BLaER1 treated with 17β-estradiol and CSF1 and Interleukin-3, amounts not matched to agents 10 nM and 100 nM (cell line): Measurements from ENCODE around the gene SELPLG.
"Not testable (repeated sequence)": the region's sequence is repeated elsewhere in the genome, so short reads cannot be mapped to it uniquely, and the experiment has no call there.

ENCODE experiments used
- H3K27ac ChIP-seq, 11 experiments: shearing (Covaris generic); formaldehyde crosslinking; 2 replicates each; pipeline ENCODE4 v1.8.1; 2022
- H3K27me3 ChIP-seq, 11 experiments: shearing (Covaris generic); formaldehyde crosslinking; 2 replicates each; pipeline ENCODE4 v1.8.1; 2022
- H3K36me3 ChIP-seq, 11 experiments: shearing (Covaris generic); formaldehyde crosslinking; 2 replicates each; pipeline ENCODE4 v1.8.1; 2022
- H3K4me1 ChIP-seq, 10 experiments: shearing (Covaris generic); formaldehyde crosslinking; 2 replicates each; pipeline ENCODE4 v1.8.1; 2022
- H3K4me2 ChIP-seq, 11 experiments: shearing (Covaris generic); formaldehyde crosslinking; 2 replicates each; pipeline ENCODE4 v1.8.1; 2022
- H3K4me3 ChIP-seq, 10 experiments: shearing (Covaris generic); formaldehyde crosslinking; 2 replicates each; pipeline ENCODE4 v1.8.1; 2022
- H3K9ac ChIP-seq, 11 experiments: shearing (Covaris generic); formaldehyde crosslinking; 2 replicates each; pipeline ENCODE4 v1.8.1; 2022
- H3K9me3 ChIP-seq, 11 experiments: shearing (Covaris generic); formaldehyde crosslinking; replicated peaks in 1 of 11; 2 replicates each; pipeline ENCODE4 v1.8.1; 2022
- H4K20me1 ChIP-seq, 11 experiments: shearing (Covaris generic); formaldehyde crosslinking; 2 replicates each; pipeline ENCODE4 v1.8.1; 2022
- Cebpa-rat ChIP-seq, 11 experiments: shearing (Covaris generic); IDR thresholded peaks; 2 replicates each; pipeline ENCODE4 v1.8.1; 2022

Gene SELPLG

GRCh38 chr12:108622421-108622820, 11.3 kb downstream of the SELPLG start:
- Histone ChIP-seq H3K4me3 (peak overlapping the region in 1 of 10 experiments; percentile 13; a peak in 1 of 20 replicates), H3K27me3 (no peaks in the 10 kb centered on the region), H3K9ac (peak overlapping the region in 4 of 11 experiments; percentile 36 to 55 (median 46); a peak in 6 of 22 replicates), H3K4me2 (peak overlapping the region; percentile 54 to 80 (median 69)), H3K36me3 (peaks cover 0 to 28% (median 0%) of the 10 kb centered on the region in 11 experiments; a peak in 10 of 22 replicates), H3K4me1 (peaks cover 25 to 73% (median 39%) of the 10 kb centered on the region in 10 experiments), H3K27ac (peak overlapping the region in 10 of 11 experiments; percentile 12 to 76 (median 56); a peak in 17 of 22 replicates), H3K9me3 (peaks cover 0 to 13% (median 0%) of the 10 kb centered on the region in 11 experiments; a peak in 8 of 22 replicates), H4K20me1 (no peaks in the 10 kb centered on the region)
- TF ChIP-seq Cebpa-rat (IDR thresholded peaks at IDR 0.05) = no peak

GRCh38 chr12:108621161-108621560, 12.5 kb downstream of the SELPLG start:
- Histone ChIP-seq H3K36me3 (peaks cover 0 to 25% (median 0%) of the 10 kb centered on the region in 11 experiments; a peak in 10 of 22 replicates), H3K27ac (peak overlapping the region in 2 of 11 experiments; percentile 75 to 76; a peak in 3 of 22 replicates), H3K4me2 (peak overlapping the region in 3 of 11 experiments; percentile 65 to 80 (median 69); a peak in 6 of 22 replicates), H3K9me3 (peaks cover 2 to 17% (median 3%) of the 10 kb centered on the region in 11 experiments), H3K4me1 (peaks cover 37 to 73% (median 45%) of the 10 kb centered on the region in 10 experiments), H3K4me3 (no peak overlapping the region), H3K9ac (0 out of 22 replicates have a peak overlapping the region, but pooled peaks of 2 of the 11 experiments have one; percentile 3 to 49), H4K20me1 (no peaks in the 10 kb centered on the region), H3K27me3 (no peaks in the 10 kb centered on the region)
- TF ChIP-seq Cebpa-rat (IDR thresholded peaks at IDR 0.05) = no peak

GRCh38 chr12:108620236-108620879, 13.3 kb downstream of the SELPLG start:
- peak in 3 of 11 experiments; percentile 19 to 25 (median 24); a peak in 1 of 22 replicates for TF ChIP-seq Cebpa-rat (IDR thresholded peaks at IDR 0.05)
- H3K4me3 ChIP-seq = no peak overlapping the region
- peaks cover 0 to 25% (median 0%) of the 10 kb centered on the region in 11 experiments; a peak in 10 of 22 replicates for H3K36me3 ChIP-seq
- no peaks in the 10 kb centered on the region for H4K20me1 ChIP-seq
- peaks cover 38 to 75% (median 48%) of the 10 kb centered on the region in 10 experiments for H3K4me1 ChIP-seq
- H3K27ac ChIP-seq = peak overlapping the region in 3 of 11 experiments; percentile 20 to 75 (median 49); a peak in 5 of 22 replicates
- H3K9ac ChIP-seq = no peak overlapping the region
- H3K4me2 ChIP-seq = peak overlapping the region in 3 of 11 experiments; percentile 65 to 80 (median 69); a peak in 5 of 22 replicates
- peaks cover 9 to 25% (median 11%) of the 10 kb centered on the region in 11 experiments for H3K9me3 ChIP-seq
- H3K27me3 ChIP-seq = no peaks in the 10 kb centered on the region

- peaks cover 0 to 25% (median 0%) of the 10 kb centered on the region in 11 experiments; a peak in 10 of 22 replicates for H3K36me3 ChIP-seq
- H3K4me1 ChIP-seq = peaks cover 39 to 78% (median 50%) of the 10 kb centered on the region in 10 experiments
- peaks cover 9 to 28% (median 14%) of the 10 kb centered on the region in 11 experiments for H3K9me3 ChIP-seq
- no peak overlapping the region for H3K4me3 ChIP-seq
- no peak for TF ChIP-seq Cebpa-rat (IDR thresholded peaks at IDR 0.05)
- peak overlapping the region in 3 of 11 experiments; percentile 65 to 80 (median 69); a peak in 1 of 22 replicates for H3K4me2 ChIP-seq
- H3K27me3 ChIP-seq = no peaks in the 10 kb centered on the region
- no peaks in the 10 kb centered on the region for H4K20me1 ChIP-seq
- peak overlapping the region in 1 of 11 experiments; percentile 75; a peak in 1 of 22 replicates for H3K27ac ChIP-seq
- H3K9ac ChIP-seq = peak overlapping the region in 1 of 11 experiments; percentile 2; a peak in 1 of 22 replicates
These were observed 14.1 kb downstream of the SELPLG start for GRCh38 chr12:108619369-108620160.

GRCh38 chr12:108618953-108619274, 14.8 kb downstream of the SELPLG start:
- H3K27me3 ChIP-seq = not testable (repeated sequence)
- peak overlapping the region in 3 of 11 experiments; percentile 2 to 64 (median 18); a peak in 3 of 22 replicates for H3K9ac ChIP-seq

GRCh38 chr12:108618079-108618952, 15.4 kb downstream of the SELPLG start:
- no peaks in the 10 kb centered on the region for H3K27me3 ChIP-seq
- H4K20me1 ChIP-seq = no peaks in the 10 kb centered on the region
- peak overlapping the region in 5 of 11 experiments; percentile 2 to 64 (median 15); a peak in 6 of 22 replicates for H3K9ac ChIP-seq
- H3K36me3 ChIP-seq = peaks cover 0 to 16% (median 0%) of the 10 kb centered on the region in 11 experiments; a peak in 10 of 22 replicates
- peak overlapping the region in 10 of 11 experiments; percentile 58 to 87 (median 80); a peak in 18 of 22 replicates for H3K4me2 ChIP-seq
- no peak for TF ChIP-seq Cebpa-rat (IDR thresholded peaks at IDR 0.05)
- H3K4me1 ChIP-seq = peaks cover 41 to 90% (median 57%) of the 10 kb centered on the region in 10 experiments
- peaks cover 9 to 21% (median 14%) of the 10 kb centered on the region in 11 experiments for H3K9me3 ChIP-seq
- peak overlapping the region in 6 of 11 experiments; percentile 19 to 81 (median 76); a peak in 5 of 22 replicates for H3K27ac ChIP-seq
- no peak overlapping the region for H3K4me3 ChIP-seq

More at GRCh38 chr12:108618953-108619274, 14.8 kb downstream of the SELPLG start:
- H3K9me3 ChIP-seq = peaks cover 9 to 27% (median 14%) of the 10 kb centered on the region in 11 experiments
- peaks cover 39 to 84% (median 51%) of the 10 kb centered on the region in 10 experiments for H3K4me1 ChIP-seq
- not testable (repeated sequence) for H4K20me1 ChIP-seq, H3K4me3 ChIP-seq
- peak overlapping the region in 3 of 11 experiments; percentile 64 to 87 (median 81); a peak in 3 of 22 replicates for H3K4me2 ChIP-seq
- peaks cover 0 to 22% (median 0%) of the 10 kb centered on the region in 11 experiments; a peak in 10 of 22 replicates for H3K36me3 ChIP-seq
- H3K27ac ChIP-seq = peak overlapping the region in 1 of 11 experiments; percentile 81; a peak in 1 of 22 replicates

- Histone ChIP-seq H3K4me2 (peak overlapping the region; percentile 58 to 87 (median 79)), H3K9ac (peak overlapping the region; percentile 5 to 66 (median 50); a peak in 19 of 22 replicates), H3K4me3 (peak overlapping the region in 2 of 10 experiments; percentile 23 to 40; a peak in 1 of 20 replicates), H3K27me3 (no peaks in the 10 kb centered on the region), H3K4me1 (peaks cover 37 to 91% (median 58%) of the 10 kb centered on the region in 10 experiments), H3K27ac (peak overlapping the region; percentile 45 to 81 (median 76); a peak in 21 of 22 replicates), H4K20me1 (no peaks in the 10 kb centered on the region), H3K36me3 (peaks cover 0 to 9% (median 0%) of the 10 kb centered on the region in 11 experiments; a peak in 3 of 22 replicates), H3K9me3 (peaks cover 9 to 15% (median 13%) of the 10 kb centered on the region in 11 experiments)
- peak in 6 of 11 experiments; percentile 18 to 57 (median 42); a peak in 4 of 22 replicates for TF ChIP-seq Cebpa-rat (IDR thresholded peaks at IDR 0.05)
These were observed 16.5 kb downstream of the SELPLG start for GRCh38 chr12:108616941-108617858.
